GM21381 (cell line): ENCODE data around the gene MS4A7.
"Not testable (repeated sequence)": the region's sequence is repeated elsewhere in the genome, so short reads cannot be mapped to it uniquely, and the experiment has no call there.

Experiments
- ATAC-seq: cut with Tn5 transposase; IDR thresholded peaks from one replicate; pipeline ENCODE4 v1.9.1; 2021; ENCODE audit warnings: mild to moderate bottlenecking, moderate library complexity; ENCODE audit not compliant: unreplicated experiment

MS4A7 gene, protein sequence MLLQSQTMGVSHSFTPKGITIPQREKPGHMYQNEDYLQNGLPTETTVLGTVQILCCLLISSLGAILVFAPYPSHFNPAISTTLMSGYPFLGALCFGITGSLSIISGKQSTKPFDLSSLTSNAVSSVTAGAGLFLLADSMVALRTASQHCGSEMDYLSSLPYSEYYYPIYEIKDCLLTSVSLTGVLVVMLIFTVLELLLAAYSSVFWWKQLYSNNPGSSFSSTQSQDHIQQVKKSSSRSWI

DNA sequence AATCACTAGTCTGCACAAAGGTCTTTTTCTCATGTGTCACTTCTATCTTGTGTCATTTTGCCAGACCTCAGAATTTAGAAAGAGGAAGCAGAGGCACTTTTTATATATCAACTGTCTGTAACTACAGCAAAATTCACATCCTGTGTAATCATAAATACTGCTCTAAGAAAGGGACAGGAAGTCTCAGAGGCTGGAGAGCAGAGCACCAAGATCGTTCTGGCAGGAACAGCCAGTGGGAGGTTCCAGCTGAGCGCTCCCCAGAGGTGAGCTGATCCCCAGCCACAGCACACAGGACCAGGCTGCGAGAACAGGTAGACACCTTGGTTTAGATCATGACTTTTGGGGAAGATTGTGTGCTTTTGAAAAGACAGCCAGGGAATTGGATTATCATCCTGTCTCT lies at the start of gene MS4A7:
Gene MS4A7, plus strand, starts transcription at position 179 of the 400 bp plus-strand sequence. CDS start 4,610 bp downstream, outside the sequence.
- peak; percentile 91 for ATAC-seq

DNA sequence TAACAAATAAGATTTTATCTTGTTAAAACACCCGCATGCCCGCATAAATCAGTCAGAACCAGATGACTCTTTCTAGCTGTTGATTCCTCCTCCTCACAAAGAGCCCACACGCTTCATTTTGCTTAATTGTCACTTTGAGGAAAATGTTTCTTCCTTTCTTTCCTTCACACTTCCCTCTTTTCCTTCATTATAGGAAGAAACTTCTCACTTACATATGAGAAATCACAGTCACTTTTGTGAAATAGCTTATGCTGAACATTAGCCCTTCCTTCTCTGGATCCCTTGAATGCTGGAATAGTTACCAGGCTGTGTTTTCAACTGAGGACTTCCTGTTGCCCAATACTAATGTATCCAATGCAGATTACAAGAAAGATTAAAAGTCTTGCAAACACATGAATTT lies 45.5 kb upstream of the MS4A7 start:
- ATAC-seq: no peak

DNA sequence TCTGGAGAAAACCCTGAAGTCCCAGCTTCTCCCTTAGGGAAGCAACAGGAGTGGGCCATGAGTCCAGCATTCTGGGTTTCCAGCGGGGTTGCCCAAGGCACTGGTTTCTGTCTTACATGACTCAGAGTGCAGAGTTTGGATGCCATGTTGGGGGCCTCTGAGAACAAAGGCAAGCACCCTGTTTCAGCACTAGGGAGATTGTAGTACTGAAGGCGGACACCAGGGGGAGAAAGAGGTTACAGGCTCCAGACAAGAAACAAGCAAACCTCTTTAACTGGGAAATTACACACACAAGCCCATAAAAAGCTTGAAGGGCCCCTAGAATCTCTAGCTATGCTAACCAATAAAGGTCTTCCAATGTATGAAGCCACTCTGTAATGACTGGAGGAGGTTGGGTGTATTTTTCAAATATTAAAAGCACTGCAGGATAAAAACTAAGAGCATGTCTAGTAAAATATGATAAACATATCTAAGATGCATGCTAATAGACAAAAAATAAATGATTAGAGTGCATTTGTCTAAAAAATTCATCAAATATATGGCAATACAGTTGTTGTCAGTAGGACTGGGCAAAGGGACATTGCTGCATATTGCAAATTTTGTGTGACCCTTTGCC lies 44.2 kb upstream of the MS4A7 start:
- ATAC-seq: peak; percentile 48

DNA sequence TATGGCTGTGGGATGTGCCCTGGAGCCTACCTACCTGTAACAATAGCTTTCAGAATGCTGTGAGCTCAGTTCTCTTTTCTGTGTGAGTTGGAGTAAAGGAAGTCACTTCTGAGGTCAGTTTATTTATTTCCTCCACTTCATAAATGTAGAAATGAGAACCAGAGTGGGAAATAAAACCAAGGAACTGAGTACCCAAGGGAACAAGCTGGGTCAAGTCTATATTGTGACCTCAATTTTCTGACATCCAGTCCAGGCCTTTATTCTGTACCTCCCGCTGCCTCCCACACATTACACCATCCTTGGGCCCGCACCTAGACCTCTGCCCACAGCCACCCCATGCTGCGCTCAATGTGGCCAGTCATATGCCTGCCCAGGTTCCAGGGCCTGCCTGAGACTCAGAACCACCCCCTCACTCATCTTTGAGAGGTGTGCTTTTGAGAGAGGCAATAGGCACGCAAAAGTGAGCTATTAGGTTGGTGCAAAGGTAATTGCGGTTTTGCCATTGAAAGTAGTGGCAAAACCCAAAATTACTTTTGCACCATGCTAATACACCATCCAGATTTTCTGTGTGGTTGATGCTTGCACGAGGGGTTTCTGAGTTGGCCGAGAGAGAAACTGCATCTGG lies 41.5 kb upstream of the MS4A7 start:
- ATAC-seq: no peak

DNA sequence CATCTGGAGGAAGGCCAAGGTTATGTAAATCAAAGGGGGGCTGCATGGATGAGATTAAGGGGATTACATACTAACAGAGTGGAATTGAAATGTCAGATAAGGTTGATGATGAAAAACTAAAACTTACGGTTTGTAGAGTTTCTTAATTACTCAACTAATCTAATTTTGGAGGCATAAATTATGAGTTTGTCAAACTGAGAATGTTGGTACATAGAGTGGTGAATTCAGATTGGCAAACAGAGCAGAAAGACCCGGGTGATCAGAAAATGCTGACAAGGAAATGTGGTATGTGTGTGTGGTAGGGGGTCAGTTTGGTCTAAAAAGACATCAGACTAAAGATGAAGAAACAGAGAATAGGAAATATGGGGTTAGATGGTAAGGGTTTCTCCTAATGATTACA lies 40.3 kb upstream of the MS4A7 start:
- no peak for ATAC-seq

DNA sequence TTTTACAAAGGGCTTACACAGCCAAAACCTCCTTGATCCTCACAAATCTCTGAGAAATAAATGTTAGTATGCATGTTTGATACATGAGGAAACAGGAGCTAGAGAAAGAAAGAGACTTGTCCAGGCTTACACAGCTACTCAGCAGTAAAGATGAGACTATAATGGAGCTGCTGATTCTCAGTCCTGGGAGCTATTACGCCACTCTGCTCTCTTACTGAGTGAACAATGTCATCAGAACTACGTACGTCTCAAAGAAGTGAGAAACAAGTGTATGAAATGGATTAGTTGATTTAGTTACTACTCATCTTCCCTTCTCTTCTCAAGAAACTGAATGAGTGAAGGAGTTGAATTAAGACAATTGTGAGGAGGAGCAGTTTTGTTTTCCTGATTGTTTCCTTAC lies 39.0 kb upstream of the MS4A7 start:
- no peak for ATAC-seq

DNA sequence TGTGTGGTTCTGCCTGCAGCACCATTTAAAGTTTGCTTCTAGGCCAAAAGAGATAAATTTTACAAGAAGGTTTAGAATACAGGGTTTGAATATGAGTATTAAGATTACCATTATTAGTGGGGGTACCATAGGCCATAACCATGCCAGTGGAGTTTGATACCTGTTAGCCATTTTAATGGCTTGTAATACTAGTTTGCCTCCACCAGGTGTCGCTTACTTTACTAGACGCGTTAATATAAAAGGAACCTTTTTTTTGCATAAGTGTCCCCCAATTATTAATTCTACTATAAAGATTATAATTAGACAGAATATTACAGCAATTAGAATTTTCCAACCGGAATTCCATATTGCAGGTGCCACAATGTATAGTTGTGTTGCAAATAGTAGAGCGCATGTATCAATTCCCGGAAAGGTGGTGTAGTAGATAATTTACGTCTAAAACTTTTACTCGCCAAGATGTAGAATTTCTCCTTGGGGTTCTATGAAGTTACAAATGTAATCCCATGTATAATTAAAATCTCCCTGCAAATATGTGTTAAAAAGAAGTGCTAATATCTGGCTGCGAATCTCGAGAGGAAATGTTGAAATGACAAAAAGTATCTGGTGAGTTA lies 35.1 kb upstream of the MS4A7 start:
- ATAC-seq: no peak

DNA sequence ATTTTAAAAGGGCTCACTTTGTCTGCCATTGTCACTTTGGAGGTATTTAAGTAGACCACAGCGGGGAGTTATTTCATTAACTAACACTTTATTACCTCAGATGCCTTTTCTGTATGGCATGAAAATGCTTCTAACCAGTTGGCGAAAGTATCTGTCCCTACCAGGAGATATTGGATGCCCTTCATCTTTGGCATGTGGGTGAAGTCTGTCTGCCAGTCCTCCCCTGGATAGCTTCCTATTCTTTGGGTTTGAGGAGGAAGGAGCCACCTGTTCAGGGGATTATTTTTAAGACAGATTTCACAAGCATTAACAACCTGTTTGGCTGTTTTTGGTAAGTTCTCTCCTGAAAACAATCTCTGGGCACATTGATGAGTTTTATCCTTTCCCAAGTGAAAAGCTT lies 34.2 kb upstream of the MS4A7 start:
- no peak for ATAC-seq

DNA sequence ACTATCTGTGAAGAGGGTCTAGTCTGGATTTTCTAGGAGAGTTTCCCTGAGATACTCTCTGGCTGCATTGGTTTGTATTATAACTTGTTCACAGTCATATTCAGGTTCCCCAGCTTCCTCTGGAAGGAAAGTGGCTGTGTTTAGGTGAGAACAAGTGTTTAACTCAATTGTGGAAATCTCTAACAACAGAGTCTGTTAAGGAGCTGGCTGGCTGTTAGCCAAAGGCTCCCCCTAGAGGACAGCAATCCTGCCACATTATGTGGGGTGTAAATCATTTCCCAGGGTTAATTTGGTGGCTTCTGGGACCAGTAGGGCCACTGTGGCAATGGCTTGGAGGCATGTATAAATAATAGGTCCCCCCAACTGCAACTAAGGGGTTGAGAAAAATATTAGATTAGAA lies 32.8 kb upstream of the MS4A7 start:
- no peak for ATAC-seq

DNA sequence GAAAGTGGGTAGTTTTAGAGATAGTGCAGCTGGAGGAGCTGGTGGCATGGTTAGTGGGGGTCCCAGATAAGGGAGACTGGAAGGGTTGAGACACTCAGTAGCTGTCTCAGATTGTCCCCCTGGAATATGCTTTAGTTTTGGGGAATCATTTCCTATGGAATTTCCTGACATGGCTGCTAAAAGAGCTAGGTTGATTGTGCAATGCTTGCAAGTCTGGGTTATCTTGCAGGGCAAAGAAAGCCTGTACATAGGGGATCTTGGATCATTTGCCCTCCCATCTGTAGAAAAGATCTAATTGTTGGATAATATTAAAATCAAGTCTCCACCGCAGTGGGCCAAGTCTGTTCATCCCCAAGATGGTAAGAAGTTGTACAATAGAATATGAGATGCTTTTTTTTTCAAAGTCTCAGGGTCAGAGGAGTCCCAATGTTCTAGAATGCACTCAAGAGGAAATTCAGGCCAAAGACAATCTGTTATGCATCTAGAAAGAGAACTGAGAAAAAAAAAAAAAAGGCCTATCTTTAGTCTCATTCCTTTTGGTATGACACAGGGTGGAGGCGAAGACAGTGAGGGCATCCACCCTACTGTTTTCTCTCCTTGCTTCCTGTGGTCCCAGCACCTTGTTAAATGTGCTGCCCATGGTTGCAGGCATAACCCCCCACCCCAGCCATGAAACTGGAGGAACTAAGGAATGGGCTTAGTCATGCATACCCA lies 31.1 kb upstream of the MS4A7 start:
- no peak for ATAC-seq

DNA sequence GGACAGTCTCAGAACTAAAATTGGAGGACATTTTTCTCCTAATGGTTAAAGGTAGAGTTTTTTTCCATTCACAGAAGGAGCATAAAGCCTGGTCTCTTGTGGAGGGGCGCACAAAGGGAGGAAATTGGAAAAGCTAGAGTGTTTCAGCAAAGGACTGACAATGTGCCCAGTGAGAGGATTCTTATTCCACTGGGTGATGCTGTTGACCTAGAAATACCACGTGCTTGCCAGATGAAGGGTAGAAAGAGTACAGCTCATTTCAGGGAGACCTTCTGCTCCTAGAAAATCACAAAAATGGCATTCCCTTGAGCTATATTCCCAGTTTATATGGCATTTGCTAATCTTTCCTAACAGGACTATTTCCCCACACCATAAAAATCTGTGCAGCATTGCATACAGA lies 30.2 kb upstream of the MS4A7 start:
- no peak for ATAC-seq

DNA sequence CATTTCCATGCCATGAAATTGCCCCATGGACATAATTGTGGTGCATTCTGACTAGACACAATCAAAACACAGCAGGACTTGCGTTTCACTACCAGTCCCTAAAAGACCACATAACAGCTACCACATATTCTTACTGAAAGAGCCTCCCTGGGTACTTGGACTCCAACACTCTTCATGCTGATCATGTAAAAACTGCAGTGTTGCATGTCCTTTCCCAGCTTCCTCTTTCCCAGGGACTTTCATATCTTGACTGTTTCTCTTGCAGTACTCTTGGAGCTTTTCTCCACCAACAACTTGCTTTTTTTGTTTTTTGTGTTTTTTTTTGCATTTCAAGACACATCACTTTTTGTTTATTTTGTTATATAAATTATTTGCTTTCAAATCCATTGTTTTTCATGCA lies 28.3 kb upstream of the MS4A7 start:
- ATAC-seq: no peak

DNA sequence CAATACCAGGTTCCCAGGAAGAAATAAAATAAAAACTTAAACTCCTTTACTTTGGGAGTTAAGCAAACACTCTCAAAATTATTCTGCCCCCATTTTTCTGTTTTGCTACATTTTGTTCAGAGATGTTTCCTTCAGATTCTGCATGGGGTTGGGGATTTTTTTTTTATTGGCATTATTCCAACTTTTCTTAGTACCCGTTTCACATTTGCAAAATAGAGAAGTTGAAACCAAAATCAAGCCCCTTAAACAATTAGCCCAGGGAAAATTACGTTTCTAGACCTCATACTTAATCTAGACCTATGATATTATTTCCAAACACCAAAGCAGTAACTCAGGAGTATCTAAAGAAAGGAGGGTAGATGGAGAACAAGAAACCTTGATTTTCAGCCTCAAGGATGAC lies 20.6 kb upstream of the MS4A7 start:
- no peak for ATAC-seq

DNA sequence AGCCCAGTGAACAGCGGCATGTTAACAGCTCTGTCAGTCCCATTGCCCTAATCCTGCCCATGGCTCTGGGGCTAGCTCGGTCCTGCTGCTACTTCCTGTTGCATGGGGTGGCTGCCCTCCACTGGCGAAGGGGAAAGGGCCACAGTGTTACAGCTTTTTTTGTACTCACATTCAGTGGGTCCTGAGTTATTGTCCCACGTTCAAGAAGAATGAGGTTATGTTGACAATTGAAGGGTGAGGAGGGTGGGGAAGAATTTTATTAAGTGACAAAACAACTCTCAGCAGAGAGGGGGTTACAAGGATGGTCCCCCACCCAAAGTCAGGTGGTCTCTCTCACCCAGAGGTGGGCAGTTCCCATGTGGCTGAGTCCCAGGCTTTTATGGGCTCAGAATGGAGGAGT lies 17.7 kb upstream of the MS4A7 start:
- no peak for ATAC-seq

DNA sequence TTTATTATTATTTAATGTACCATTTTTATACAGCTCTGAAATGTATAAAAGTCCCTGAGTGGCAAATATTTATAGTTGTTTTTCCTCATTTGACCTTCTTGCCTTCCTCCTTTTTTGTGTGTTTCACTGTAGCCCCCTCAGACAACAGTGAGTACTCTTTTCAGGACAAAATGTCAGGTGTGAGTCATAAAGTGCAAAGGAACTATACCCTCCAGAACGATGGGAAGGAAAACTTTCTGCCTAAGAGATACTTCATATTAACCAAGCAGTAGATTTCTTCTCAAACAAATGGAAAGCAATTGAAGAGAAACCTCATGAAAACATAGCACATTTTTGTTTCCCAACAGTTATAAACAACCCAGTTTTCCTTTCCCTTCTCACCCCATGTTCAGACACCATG lies 16.1 kb upstream of the MS4A7 start:
- ATAC-seq: no peak

DNA sequence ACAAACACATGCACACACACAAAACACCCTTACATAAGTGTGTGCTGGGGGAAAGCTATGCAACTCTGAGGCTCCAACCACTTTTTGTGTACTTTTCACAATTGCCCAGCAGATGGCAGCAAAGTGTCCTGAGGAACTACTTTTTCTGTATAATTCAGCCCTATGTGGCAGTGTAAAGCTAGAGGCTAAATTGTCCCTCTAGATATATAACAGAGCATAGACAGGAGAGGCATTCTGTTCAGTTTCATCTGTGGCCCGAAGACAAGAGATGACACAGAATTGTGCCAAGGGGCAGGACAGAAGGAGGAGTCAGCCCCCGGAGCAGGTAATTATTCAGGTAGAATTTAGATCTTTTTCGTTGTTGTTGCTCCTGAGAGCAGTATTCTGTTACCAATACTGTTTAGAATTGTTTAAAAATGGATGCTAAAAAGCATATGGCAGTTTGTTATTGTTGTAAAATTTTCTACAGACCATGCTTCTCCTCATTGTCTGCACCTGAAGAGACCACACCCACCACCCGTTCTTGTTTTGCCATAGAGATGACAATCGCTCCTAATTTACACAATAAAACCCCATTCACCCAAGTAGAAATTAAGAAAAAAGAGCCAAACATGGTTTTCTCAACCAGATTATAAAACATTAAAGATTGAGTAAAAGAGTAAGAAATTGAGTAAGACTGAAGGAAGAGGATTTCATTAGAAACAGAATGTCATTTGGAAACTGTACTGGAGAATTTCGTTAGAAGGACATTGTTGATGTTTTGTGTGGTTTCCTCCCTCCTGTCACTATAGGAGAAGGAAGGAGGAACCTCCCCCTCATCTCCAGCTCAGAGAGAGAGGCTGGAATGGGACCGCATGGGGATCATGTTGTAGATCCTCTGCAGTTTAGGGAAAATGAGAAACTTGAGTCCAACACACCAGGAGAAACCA lies 14.5 kb upstream of the MS4A7 start:
- peak; percentile 52 for ATAC-seq

DNA sequence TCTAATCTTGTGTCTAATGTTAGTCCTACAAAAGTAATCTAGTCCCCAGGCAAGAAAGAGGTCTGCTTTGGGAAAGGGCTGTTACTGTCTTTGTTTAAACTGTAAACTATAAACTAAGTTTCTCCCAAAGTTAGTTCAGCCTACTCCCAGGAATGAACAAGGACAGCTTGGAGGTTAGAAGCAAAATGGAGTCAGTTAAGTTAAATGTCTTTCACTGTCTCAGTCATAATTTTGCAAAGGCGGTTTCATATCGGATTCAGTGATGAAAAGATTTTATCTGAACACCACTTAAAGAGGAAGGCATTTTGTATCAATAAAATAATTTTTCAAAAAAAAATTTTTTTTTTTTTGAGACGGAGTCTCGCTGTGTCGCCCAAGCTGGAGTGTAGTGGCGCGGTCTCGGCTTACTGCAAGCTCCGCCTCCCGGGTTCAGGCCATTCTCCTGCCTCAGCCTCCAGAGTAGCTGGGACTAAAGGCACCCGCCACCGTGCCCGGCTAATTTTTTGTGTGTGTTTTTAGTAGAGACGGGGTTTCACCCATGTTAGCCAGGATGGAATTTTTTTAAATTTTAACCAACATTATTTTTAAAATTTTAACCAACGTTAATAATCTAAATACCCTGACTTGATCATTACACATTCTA lies 11.9 kb upstream of the MS4A7 start:
- ATAC-seq: not testable (repeated sequence)

DNA sequence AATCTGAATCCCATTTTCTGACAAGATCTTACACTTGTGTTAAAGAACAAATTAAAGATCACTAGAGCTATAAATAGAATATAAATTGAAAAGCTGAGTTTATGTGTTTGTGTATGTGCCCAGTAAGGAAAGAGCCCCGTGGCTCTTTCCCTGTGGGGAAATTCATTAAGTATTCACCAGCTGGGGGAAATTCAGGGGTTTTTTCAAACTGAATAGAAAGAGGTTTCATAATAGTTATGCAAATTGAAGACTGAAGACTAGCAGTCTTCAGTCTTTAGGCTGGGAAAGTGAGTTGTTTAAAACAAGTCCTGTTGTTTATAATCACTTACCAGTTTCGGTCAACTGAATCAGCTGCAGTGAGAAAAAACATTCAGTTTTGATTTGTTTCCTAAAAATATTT lies 11.3 kb upstream of the MS4A7 start:
- peak; percentile 81 for ATAC-seq

DNA sequence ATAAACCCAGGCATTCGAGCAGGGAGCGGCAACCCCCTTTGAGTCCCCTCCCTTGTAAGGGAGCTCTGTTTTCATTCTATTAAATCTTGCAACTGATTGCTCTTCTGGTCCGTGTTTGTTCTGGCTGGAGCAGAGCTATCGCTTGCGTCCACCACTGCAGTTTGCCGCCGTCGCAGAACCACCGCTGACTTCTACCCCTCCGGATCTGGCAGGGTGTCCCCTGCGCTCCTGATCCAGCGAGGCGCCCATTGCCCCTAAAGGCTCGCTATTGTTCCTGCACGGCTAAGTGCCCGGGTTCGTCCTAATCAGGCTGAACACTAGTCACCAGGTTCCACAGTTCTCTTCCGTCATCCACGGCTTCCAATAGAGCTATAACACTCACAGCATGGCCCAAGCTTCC lies 10.4 kb upstream of the MS4A7 start:
- no peak for ATAC-seq

DNA sequence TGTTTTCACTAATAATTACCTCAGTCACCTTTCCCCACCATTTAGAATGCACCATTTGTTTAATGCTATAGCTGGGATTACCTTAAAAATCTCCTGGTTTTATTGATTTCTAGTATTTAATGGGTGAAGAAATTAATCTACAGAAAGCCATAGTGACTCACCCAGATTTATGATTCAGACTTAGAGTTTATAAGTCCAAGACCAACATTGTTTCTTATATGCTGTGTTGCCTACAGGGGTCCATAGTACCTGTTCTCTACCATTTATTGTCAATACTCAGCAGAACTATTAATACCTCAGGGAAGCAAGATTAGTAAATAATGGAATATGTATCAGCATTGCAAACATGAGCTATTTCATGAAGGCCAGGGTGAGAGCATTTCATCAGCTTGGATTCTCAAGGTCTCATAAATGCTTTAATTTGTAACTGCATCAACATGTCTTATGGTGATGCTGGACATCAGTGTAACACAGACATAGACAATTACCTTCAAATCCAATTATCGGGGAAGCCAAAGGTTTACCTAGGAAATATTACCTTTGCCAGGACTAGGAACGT lies 8.0 kb upstream of the MS4A7 start:
- no peak for ATAC-seq
